ENCODE data around the gene COX7B2. TPM values are rescaled to one million over a fixed set of nuclear protein-coding genes. Genes with fewer than 3 reads are reported as not detected.

Gene COX7B2
- total and polyA plus RNA-seq, 10 of the 15 experiments (the other 5 are each of a cell fraction or from before 2014, with no cell fraction given), result not detected

GRCh38 chr4:46830971-46831454 is 78.0 kb downstream of the COX7B2 start:
- CTCF ChIA-PET, result interaction anchor here (0.9 kb wide), 1 partner anchor 61 kb away, joined by 3 read pairs; no protein-coding TSS in a partner anchor
- POLR2A ChIA-PET, result no interaction called here
- RAD21 ChIA-PET (ENCODE audit: unreplicated experiment), result interaction anchor here (0.9 kb wide), 1 partner anchor 48 kb away, joined by 3 read pairs; no protein-coding TSS in a partner anchor
- no peak overlapping the region for H3K4me2 ChIP-seq (ENCODE audit: control insufficient read depth, insufficient read depth)
- ATAC-seq, result no peak
- H3K79me2 ChIP-seq (ENCODE audit: control insufficient read depth, insufficient read depth, low read length), result no peaks in the 10 kb centered on the region
- no peaks in the 10 kb centered on the region for H4K20me1 ChIP-seq (ENCODE audit: control insufficient read depth, insufficient read depth)
- H3K27me3 ChIP-seq (replicated peaks in 1 of 2; ENCODE audit: control insufficient read depth in 2 of 2, insufficient read depth in 2 of 2, low read length in 1 of 2), result no peaks in the 10 kb centered on the region
- TF ChIP-seq BCL11A (IDR thresholded peaks at IDR 0.05; ENCODE audit: low read depth, low read length), result no peak
- FAIRE-seq, result no peak
- H3K36me3 ChIP-seq (ENCODE audit: control insufficient read depth in 2 of 2, insufficient read depth in 2 of 2, low read length in 1 of 2), result no peaks in the 10 kb centered on the region
- no peak overlapping the region for H3K4me3 ChIP-seq
- H3K9me3 ChIP-seq (replicated peaks; ENCODE audit: control insufficient read depth, insufficient read depth, low read length), result no peaks in the 10 kb centered on the region
- H3K27ac ChIP-seq (ENCODE audit: control insufficient read depth, insufficient read depth), result no peak overlapping the region
- H3K9ac ChIP-seq (ENCODE audit: control insufficient read depth, insufficient read depth, low read length), result no peak overlapping the region
- SMC1A ChIA-PET (ENCODE audit: uncharacterized antibody, unreplicated experiment), result no interaction called here
- no peak overlapping the region for H2AFZ ChIP-seq (ENCODE audit: control insufficient read depth, low read depth, low read length)
- 58% methylated on average over 24 of the region's 24 CpGs for WGBS (ENCODE audit: insufficient coverage, insufficient replicate concordance, low lambda C conversion rate, missing lambda C conversion rate)
- no TSS peak for BruUV-seq (replicated peaks)
- DNase-seq (ENCODE audit: low read depth, low spot score), result no peak
- H3K4me1 ChIP-seq (ENCODE audit: control insufficient read depth, insufficient read depth, low read length), result no peaks in the 10 kb centered on the region
- in situ Hi-C loops (cut with MboI), result no loop called here
- intact Hi-C loops (cut with micrococcal nuclease; ENCODE audit: unreplicated experiment), result no loop called here

GRCh38 chr4:46820154-46820553 is 88.9 kb downstream of the COX7B2 start:
- intact Hi-C loops (cut with micrococcal nuclease; ENCODE audit: unreplicated experiment), result no loop called here
- Histone ChIP-seq H3K9ac (ENCODE audit: control insufficient read depth, insufficient read depth, low read length) (no peak overlapping the region), H3K27ac (ENCODE audit: control insufficient read depth, insufficient read depth) (no peak overlapping the region), H3K4me3 (no peak overlapping the region), H2AFZ (ENCODE audit: control insufficient read depth, low read depth, low read length) (no peak overlapping the region), H3K4me1 (ENCODE audit: control insufficient read depth, insufficient read depth, low read length) (no peaks in the 10 kb centered on the region), H3K36me3 (ENCODE audit: control insufficient read depth in 2 of 2, insufficient read depth in 2 of 2, low read length in 1 of 2) (no peaks in the 10 kb centered on the region), H3K4me2 (ENCODE audit: control insufficient read depth, insufficient read depth) (no peak overlapping the region), H3K79me2 (ENCODE audit: control insufficient read depth, insufficient read depth, low read length) (no peaks in the 10 kb centered on the region), H3K9me3 (replicated peaks; ENCODE audit: control insufficient read depth, insufficient read depth, low read length) (no peaks in the 10 kb centered on the region), H4K20me1 (ENCODE audit: control insufficient read depth, insufficient read depth) (no peaks in the 10 kb centered on the region), H3K27me3 (replicated peaks in 1 of 2; ENCODE audit: control insufficient read depth in 2 of 2, insufficient read depth in 2 of 2, low read length in 1 of 2) (no peaks in the 10 kb centered on the region)
- FAIRE-seq (no peak), DNase-seq (ENCODE audit: low read depth, low spot score) (no peak), ATAC-seq (no peak)
- no TSS peak for BruUV-seq (replicated peaks)
- in situ Hi-C loops (cut with MboI), result no loop called here
- TF ChIP-seq SUPT20H (IDR thresholded peaks at IDR 0.05; ENCODE audit: borderline replicate concordance, control insufficient read depth, low read depth, low read length), result no peak
- RAD21 ChIA-PET (ENCODE audit: unreplicated experiment), result no interaction called here
- CTCF ChIA-PET, result no interaction called here
- SMC1A ChIA-PET (ENCODE audit: uncharacterized antibody, unreplicated experiment), result interaction anchor here (1.1 to 1.2 kb wide), 3 partner anchors 9 to 102 kb away, joined by 3 to 4 read pairs (median 3); no protein-coding TSS in a partner anchor
- POLR2A ChIA-PET, result interaction anchor here (0.6 kb wide), 1 partner anchor 88 kb away, joined by 3 read pairs; no protein-coding TSS in a partner anchor
- 79% methylated on average over 6 of the region's 6 CpGs for WGBS (ENCODE audit: insufficient coverage, insufficient replicate concordance, low lambda C conversion rate, missing lambda C conversion rate)
